ENCODE results near the gene PCAT6. TPM values are rescaled to one million over a fixed set of nuclear protein-coding genes. Genes with fewer than 3 reads are reported as not detected.

The PCAT6 gene
- total RNA-seq, 1 experiment from 2014 or later = 4.8 TPM

DNA sequence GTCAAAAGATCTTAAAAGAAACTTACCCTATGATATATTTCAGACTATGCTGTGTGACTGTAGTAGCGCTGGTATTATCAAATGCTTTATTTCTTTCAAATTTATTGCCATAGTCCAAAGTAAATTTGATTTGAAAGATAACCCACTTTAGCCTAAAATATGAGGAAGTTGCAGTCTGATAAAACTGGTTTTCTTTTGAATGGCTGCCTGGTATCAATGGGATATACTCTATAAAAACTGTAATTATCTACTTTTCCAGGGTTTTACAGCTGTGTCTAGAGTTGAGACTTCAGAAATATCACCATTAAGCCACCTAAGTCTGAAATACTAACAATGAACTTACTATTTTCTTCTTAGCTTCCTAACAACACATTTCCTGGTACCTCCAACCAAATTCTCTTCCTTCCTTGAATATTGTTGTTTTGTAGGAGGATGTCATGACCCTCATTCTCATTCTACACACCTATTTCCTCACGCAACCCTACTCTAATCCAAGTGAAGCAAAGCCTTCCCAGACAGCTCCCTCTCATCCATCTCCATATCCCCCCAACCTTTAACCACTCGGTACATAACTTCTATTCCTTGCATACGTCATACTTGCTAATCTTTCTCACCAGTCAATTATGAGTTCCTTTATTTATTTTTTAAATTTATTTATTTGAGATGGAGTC lies 19.5 kb upstream of the PCAT6 start:
- Histone ChIP-seq H3K18ac (ENCODE audit: insufficient read length, low read depth, low read length) (no peak overlapping the region), H2BK20ac (ENCODE audit: low read depth, low read length, poor library complexity, severe bottlenecking) (no peak overlapping the region), H2BK120ac (ENCODE audit: low read depth, low read length, poor library complexity, severe bottlenecking) (no peak overlapping the region), H3K4ac (ENCODE audit: low read depth, low read length) (no peak overlapping the region), H4K5ac (ENCODE audit: insufficient read length, low read depth, low read length) (no peak overlapping the region), H2BK12ac (ENCODE audit: insufficient read length, low read depth, low read length) (no peak overlapping the region), H2AFZ (ENCODE audit: low read length) (no peak overlapping the region), H2AK5ac (ENCODE audit: insufficient read length, low read length) (no peak overlapping the region), H3K79me2 (ENCODE audit: insufficient read depth, low read length) (peaks cover 53% of the 10 kb centered on the region; the same call in 1 of the 2 replicates), H3K9ac (ENCODE audit: extremely low read depth, insufficient read length, low read length) (no peak overlapping the region), H4K91ac (ENCODE audit: insufficient read length, low read depth, low read length) (no peak overlapping the region), H3T11ph (ENCODE audit: low read length) (no peak overlapping the region), H3K79me1 (ENCODE audit: insufficient read depth, low read depth, low read length, poor library complexity, severe bottlenecking) (no peaks in the 10 kb centered on the region), H3K9me3 (ENCODE audit: control insufficient read depth, low read depth, low read length) (no peaks in the 10 kb centered on the region), H4K8ac (replicated peaks; ENCODE audit: insufficient read length, low read depth, low read length) (no peak overlapping the region), H3K56ac (ENCODE audit: insufficient read length, low read depth, low read length) (no peak overlapping the region), H4K20me1 (ENCODE audit: control insufficient read depth, insufficient read depth, insufficient read length) (no peaks in the 10 kb centered on the region), H3K4me1 (ENCODE audit: insufficient read depth, low read length) (no peaks in the 10 kb centered on the region; the same call in 1 of the 2 replicates), H2BK5ac (ENCODE audit: insufficient read length, low read length) (no peak overlapping the region), H3K27ac (ENCODE audit: insufficient read length, low read depth, low read length) (no peak overlapping the region), H3K23ac (ENCODE audit: insufficient read length, low read depth, low read length) (no peak overlapping the region), H3K14ac (ENCODE audit: insufficient read depth, low read length) (no peak overlapping the region), H3K27me3 (ENCODE audit: insufficient read depth, low read length) (no peaks in the 10 kb centered on the region), H3K23me2 (ENCODE audit: insufficient read length, low read depth, low read length, poor library complexity, severe bottlenecking) (no peaks in the 10 kb centered on the region), H2BK15ac (ENCODE audit: low read depth, low read length) (no peak overlapping the region), H3K4me2 (ENCODE audit: insufficient read depth, insufficient read length, low read length) (no peak overlapping the region)
- Mint-ChIP-seq H3K9me3 (no peaks in the 10 kb centered on the region), H3K4me1 (peaks cover 18 to 28% of the 10 kb centered on the region in 2 experiments), H3K36me3 (ENCODE audit: insufficient read depth in 1 of 3, low read depth in 3 of 3) (peaks cover 10 to 16% (median 12%) of the 10 kb centered on the region in 3 experiments; a peak in 6 of 7 replicates), H3K27me3 (ENCODE audit: low read depth) (no peaks in the 10 kb centered on the region), H3K27ac (peak overlapping the region in 1 of 3 experiments; percentile 31; a peak in 1 of 7 replicates), H3K4me3 (no peak overlapping the region)
- 100% methylated on average over 2 of the region's 4 CpGs for WGBS (ENCODE audit: extremely low coverage, insufficient read length, low lambda C conversion rate)
- no peak for DNase-seq
- TF ChIP-seq CTCF (conservative IDR thresholded peaks at IDR 0.05) = no peak
